Measurements from ENCODE around the gene B3GNT8.

- TF ChIP-seq CTCF (IDR thresholded peaks at IDR 0.05; ENCODE audit: poor library complexity, severe bottlenecking) (no peak), REST (IDR thresholded peaks at IDR 0.05; ENCODE audit: borderline replicate concordance) (no peak), EP300 (conservative IDR thresholded peaks at IDR 0.05; ENCODE audit: poor library complexity, severe bottlenecking) (no peak), EZH2 (IDR thresholded peaks at IDR 0.05; ENCODE audit: borderline replicate concordance, insufficient read depth, low read length, poor library complexity, severe bottlenecking) (no peak), MXI1 (conservative IDR thresholded peaks at IDR 0.05; ENCODE audit: poor library complexity, severe bottlenecking) (no peak), RAD21 (conservative IDR thresholded peaks at IDR 0.05) (no peak), POLR2AphosphoS5 (IDR thresholded peaks at IDR 0.05) (no peak), TAF1 (IDR thresholded peaks at IDR 0.05; ENCODE audit: low read depth) (no peak)
Measured at GRCh38 chr19:41426116-41426841, 895 bp downstream of the B3GNT8 start.

All from neural cell (in vitro differentiated cells).